ENCODE data around the gene MDM2.
A peak's percentile ranks its signal among the peaks of the same experiment; 100 is the strongest.

The MDM2 gene

GRCh38 chr12:68807576-68808387, at the start of gene MDM2:
TSS of gene MDM2 (plus strand) at chr12:68808177. CDS start at chr12:68808478, 301 bp downstream.
- Mint-ChIP-seq H3K4me3 (peak within 1 kb of the TSS; percentile 89), H3K27me3 (no peaks in the 10 kb centered on the region), H3K36me3 (peaks cover 13% of the 10 kb centered on the region), H3K9me3 (no peaks in the 10 kb centered on the region), H3K27ac (peak within 1 kb of the TSS; percentile 100), H3K4me1 (peaks cover 22% of the 10 kb centered on the region)
- ATAC-seq, result peak; percentile 95

GRCh38 chr12:68759852-68760251, 48.1 kb upstream of the MDM2 start:
- no peak for ATAC-seq
- Mint-ChIP-seq H3K36me3 (peaks cover 60% of the 10 kb centered on the region), H3K27ac (no peak overlapping the region), H3K9me3 (no peaks in the 10 kb centered on the region), H3K4me3 (no peak overlapping the region), H3K4me1 (no peaks in the 10 kb centered on the region), H3K27me3 (no peaks in the 10 kb centered on the region)

- ATAC-seq, result no peak
- H3K27ac Mint-ChIP-seq, result no peak overlapping the region
- no peaks in the 10 kb centered on the region for H3K27me3 Mint-ChIP-seq
Observed at GRCh38 chr12:68760806-68761441, 47.1 kb upstream of the MDM2 start.

GRCh38 chr12:68761442-68761812, 46.5 kb upstream of the MDM2 start:
- Mint-ChIP-seq H3K36me3 (peaks cover 49% of the 10 kb centered on the region), H3K4me1 (no peaks in the 10 kb centered on the region), H3K9me3 (no peaks in the 10 kb centered on the region), H3K27me3 (no peaks in the 10 kb centered on the region), H3K4me3 (no peak overlapping the region), H3K27ac (no peak overlapping the region)
- ATAC-seq, result no peak

More at GRCh38 chr12:68760806-68761441, 47.1 kb upstream of the MDM2 start:
- H3K36me3 Mint-ChIP-seq, result peaks cover 53% of the 10 kb centered on the region
- no peaks in the 10 kb centered on the region for H3K4me1 Mint-ChIP-seq
- no peak overlapping the region for H3K4me3 Mint-ChIP-seq
- no peaks in the 10 kb centered on the region for H3K9me3 Mint-ChIP-seq

GRCh38 chr12:68761901-68762630, 45.9 kb upstream of the MDM2 start:
- ATAC-seq, result no peak
- peaks cover 47% of the 10 kb centered on the region for H3K36me3 Mint-ChIP-seq
- H3K27me3 Mint-ChIP-seq, result no peaks in the 10 kb centered on the region
- H3K4me1 Mint-ChIP-seq, result no peaks in the 10 kb centered on the region
- no peak overlapping the region for H3K4me3 Mint-ChIP-seq
- H3K9me3 Mint-ChIP-seq, result no peaks in the 10 kb centered on the region
- H3K27ac Mint-ChIP-seq, result no peak overlapping the region

- ATAC-seq, result no peak
- no peaks in the 10 kb centered on the region for H3K4me1 Mint-ChIP-seq
- H3K36me3 Mint-ChIP-seq, result peaks cover 47% of the 10 kb centered on the region
- H3K4me3 Mint-ChIP-seq, result no peak overlapping the region
- H3K27me3 Mint-ChIP-seq, result no peaks in the 10 kb centered on the region
- H3K9me3 Mint-ChIP-seq, result no peaks in the 10 kb centered on the region
- no peak overlapping the region for H3K27ac Mint-ChIP-seq
Observed at GRCh38 chr12:68762691-68763090, 45.3 kb upstream of the MDM2 start.

- no peaks in the 10 kb centered on the region for H3K27me3 Mint-ChIP-seq
- ATAC-seq, result no peak
- no peak overlapping the region for H3K4me3 Mint-ChIP-seq
- H3K4me1 Mint-ChIP-seq, result no peaks in the 10 kb centered on the region
- H3K36me3 Mint-ChIP-seq, result peaks cover 32% of the 10 kb centered on the region
- no peak overlapping the region for H3K27ac Mint-ChIP-seq
- H3K9me3 Mint-ChIP-seq, result no peaks in the 10 kb centered on the region
Observed at GRCh38 chr12:68765696-68766095, 42.3 kb upstream of the MDM2 start.

GRCh38 chr12:68766646-68767045, 41.3 kb upstream of the MDM2 start:
- H3K9me3 Mint-ChIP-seq, result no peaks in the 10 kb centered on the region
- ATAC-seq, result no peak
- H3K27ac Mint-ChIP-seq, result no peak overlapping the region
- H3K27me3 Mint-ChIP-seq, result no peaks in the 10 kb centered on the region
- peaks cover 25% of the 10 kb centered on the region for H3K36me3 Mint-ChIP-seq
- no peaks in the 10 kb centered on the region for H3K4me1 Mint-ChIP-seq
- no peak overlapping the region for H3K4me3 Mint-ChIP-seq

- Mint-ChIP-seq H3K27ac (no peak overlapping the region), H3K36me3 (peaks cover 20% of the 10 kb centered on the region), H3K4me3 (no peak overlapping the region), H3K4me1 (no peaks in the 10 kb centered on the region), H3K9me3 (no peaks in the 10 kb centered on the region), H3K27me3 (no peaks in the 10 kb centered on the region)
- no peak for ATAC-seq
Observed at GRCh38 chr12:68767191-68767590, 40.8 kb upstream of the MDM2 start.

- Mint-ChIP-seq H3K9me3 (no peaks in the 10 kb centered on the region), H3K27me3 (no peaks in the 10 kb centered on the region), H3K4me3 (no peak overlapping the region), H3K4me1 (peaks cover 12% of the 10 kb centered on the region), H3K27ac (no peak overlapping the region), H3K36me3 (peaks cover 14% of the 10 kb centered on the region)
- no peak for ATAC-seq
Observed at GRCh38 chr12:68768431-68768939, 39.5 kb upstream of the MDM2 start.

GRCh38 chr12:68769941-68770340, 38.0 kb upstream of the MDM2 start:
- no peaks in the 10 kb centered on the region for H3K9me3 Mint-ChIP-seq
- peaks cover 19% of the 10 kb centered on the region for H3K4me1 Mint-ChIP-seq
- H3K27me3 Mint-ChIP-seq, result no peaks in the 10 kb centered on the region
- H3K36me3 Mint-ChIP-seq, result no peaks in the 10 kb centered on the region
- ATAC-seq, result no peak
- no peak overlapping the region for H3K27ac Mint-ChIP-seq
- H3K4me3 Mint-ChIP-seq, result no peak overlapping the region

GRCh38 chr12:68771223-68771925, 36.6 kb upstream of the MDM2 start:
- no peaks in the 10 kb centered on the region for H3K27me3 Mint-ChIP-seq
- peaks cover 19% of the 10 kb centered on the region for H3K4me1 Mint-ChIP-seq
- H3K9me3 Mint-ChIP-seq, result no peaks in the 10 kb centered on the region
- no peak overlapping the region for H3K4me3 Mint-ChIP-seq
- no peaks in the 10 kb centered on the region for H3K36me3 Mint-ChIP-seq
- H3K27ac Mint-ChIP-seq, result peak overlapping the region; percentile 1
- ATAC-seq, result no peak

GRCh38 chr12:68772714-68773113, 35.3 kb upstream of the MDM2 start:
- H3K9me3 Mint-ChIP-seq, result no peaks in the 10 kb centered on the region
- no peaks in the 10 kb centered on the region for H3K36me3 Mint-ChIP-seq
- H3K4me3 Mint-ChIP-seq, result peak overlapping the region; percentile 30
- H3K27me3 Mint-ChIP-seq, result no peaks in the 10 kb centered on the region
- ATAC-seq, result peak; percentile 43
- H3K4me1 Mint-ChIP-seq, result peaks cover 19% of the 10 kb centered on the region
- H3K27ac Mint-ChIP-seq, result peak overlapping the region; percentile 83

- Mint-ChIP-seq H3K36me3 (no peaks in the 10 kb centered on the region), H3K4me1 (peaks cover 19% of the 10 kb centered on the region), H3K4me3 (no peak overlapping the region), H3K27ac (peak overlapping the region; percentile 83), H3K9me3 (no peaks in the 10 kb centered on the region), H3K27me3 (no peaks in the 10 kb centered on the region)
- no peak for ATAC-seq
Observed at GRCh38 chr12:68773582-68773981, 34.4 kb upstream of the MDM2 start.

GRCh38 chr12:68775121-68775630, 32.8 kb upstream of the MDM2 start:
- Mint-ChIP-seq H3K27ac (no peak overlapping the region), H3K9me3 (no peaks in the 10 kb centered on the region), H3K4me3 (no peak overlapping the region), H3K4me1 (peaks cover 19% of the 10 kb centered on the region), H3K36me3 (no peaks in the 10 kb centered on the region), H3K27me3 (no peaks in the 10 kb centered on the region)
- ATAC-seq, result no peak
